22Rv1 (cell line): ENCODE data around the gene FOXP4.

Experiments used
- ZFX ChIP-seq: fragments of 450-650 bp; IDR thresholded peaks from 2 replicates; pipeline ENCODE4 v1.6.1; 2017; ENCODE audit warnings: antibody characterized with exemption, borderline replicate concordance
- TF ChIP-seq, protein P1 (sequence below): fragments of 450-650 bp; IDR thresholded peaks from 2 replicates; pipeline ENCODE4 v1.5.1; 2017; ENCODE audit warnings: mild to moderate bottlenecking

DNA sequence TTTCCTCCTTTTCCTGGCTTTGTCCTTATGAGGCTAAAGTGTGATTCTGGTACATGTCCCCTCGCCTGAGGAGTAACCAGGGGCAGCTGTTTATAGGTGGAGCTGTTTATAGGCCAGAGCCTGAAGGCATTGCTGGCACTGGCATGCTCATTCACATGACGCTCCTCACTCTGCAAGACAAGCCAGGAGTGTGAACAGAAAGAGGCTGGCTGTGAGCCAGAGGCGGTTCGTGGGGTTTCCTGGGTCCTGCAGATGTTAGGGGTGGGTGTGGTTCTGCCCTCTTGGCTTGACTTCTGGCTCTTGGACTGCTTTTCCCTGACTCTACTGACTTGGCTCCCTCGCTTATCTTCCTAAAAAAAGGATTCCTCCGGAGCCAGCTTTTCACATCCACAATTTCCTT is 79.3 kb downstream of the FOXP4 start:
- TF ChIP-seq, protein P1, sequence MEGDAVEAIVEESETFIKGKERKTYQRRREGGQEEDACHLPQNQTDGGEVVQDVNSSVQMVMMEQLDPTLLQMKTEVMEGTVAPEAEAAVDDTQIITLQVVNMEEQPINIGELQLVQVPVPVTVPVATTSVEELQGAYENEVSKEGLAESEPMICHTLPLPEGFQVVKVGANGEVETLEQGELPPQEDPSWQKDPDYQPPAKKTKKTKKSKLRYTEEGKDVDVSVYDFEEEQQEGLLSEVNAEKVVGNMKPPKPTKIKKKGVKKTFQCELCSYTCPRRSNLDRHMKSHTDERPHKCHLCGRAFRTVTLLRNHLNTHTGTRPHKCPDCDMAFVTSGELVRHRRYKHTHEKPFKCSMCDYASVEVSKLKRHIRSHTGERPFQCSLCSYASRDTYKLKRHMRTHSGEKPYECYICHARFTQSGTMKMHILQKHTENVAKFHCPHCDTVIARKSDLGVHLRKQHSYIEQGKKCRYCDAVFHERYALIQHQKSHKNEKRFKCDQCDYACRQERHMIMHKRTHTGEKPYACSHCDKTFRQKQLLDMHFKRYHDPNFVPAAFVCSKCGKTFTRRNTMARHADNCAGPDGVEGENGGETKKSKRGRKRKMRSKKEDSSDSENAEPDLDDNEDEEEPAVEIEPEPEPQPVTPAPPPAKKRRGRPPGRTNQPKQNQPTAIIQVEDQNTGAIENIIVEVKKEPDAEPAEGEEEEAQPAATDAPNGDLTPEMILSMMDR, result no peak
- no peak for TF ChIP-seq ZFX
